ENCODE results near the gene GAL3ST3.
"Not testable (repeated sequence)": the region's sequence is repeated elsewhere in the genome, so short reads cannot be mapped to it uniquely, and the experiment has no call there.

Gene GAL3ST3

GRCh38 chr11:66013762-66014100 is 35.2 kb downstream of the GAL3ST3 start:
- no peak for TF ChIP-seq CTCF (IDR thresholded peaks at IDR 0.05; ENCODE audit: low read depth, low read length, missing control alignments)
- no peak overlapping the region for H3K4me3 ChIP-seq (ENCODE audit: low read depth, low read length)
- no peak for DNase-seq (ENCODE audit: low read depth)

- no peak for DNase-seq (ENCODE audit: low read depth)
- no peak for TF ChIP-seq CTCF (IDR thresholded peaks at IDR 0.05; ENCODE audit: low read depth, low read length, missing control alignments)
- no peak overlapping the region for H3K4me3 ChIP-seq (ENCODE audit: low read depth, low read length)
These were observed 35.8 kb downstream of the GAL3ST3 start for GRCh38 chr11:66012946-66013761.

GRCh38 chr11:66012371-66012945 is 36.5 kb downstream of the GAL3ST3 start:
- H3K4me3 ChIP-seq (ENCODE audit: low read depth, low read length): no peak overlapping the region
- DNase-seq (ENCODE audit: low read depth): no peak
- no peak for TF ChIP-seq CTCF (IDR thresholded peaks at IDR 0.05; ENCODE audit: low read depth, low read length, missing control alignments)

- TF ChIP-seq CTCF (IDR thresholded peaks at IDR 0.05; ENCODE audit: low read depth, low read length, missing control alignments): no peak
- no peak for DNase-seq (ENCODE audit: low read depth)
- no peak within 1 kb of the TSS for H3K4me3 ChIP-seq (ENCODE audit: low read depth, low read length)
These were observed 37.1 kb downstream of the GAL3ST3 start, which contains the start of gene CST6 for GRCh38 chr11:66011785-66012303. Gene CST6, plus strand, starts transcription at chr11:66012008. Its CDS starts 37 bp downstream, at chr11:66012045.

DNA sequence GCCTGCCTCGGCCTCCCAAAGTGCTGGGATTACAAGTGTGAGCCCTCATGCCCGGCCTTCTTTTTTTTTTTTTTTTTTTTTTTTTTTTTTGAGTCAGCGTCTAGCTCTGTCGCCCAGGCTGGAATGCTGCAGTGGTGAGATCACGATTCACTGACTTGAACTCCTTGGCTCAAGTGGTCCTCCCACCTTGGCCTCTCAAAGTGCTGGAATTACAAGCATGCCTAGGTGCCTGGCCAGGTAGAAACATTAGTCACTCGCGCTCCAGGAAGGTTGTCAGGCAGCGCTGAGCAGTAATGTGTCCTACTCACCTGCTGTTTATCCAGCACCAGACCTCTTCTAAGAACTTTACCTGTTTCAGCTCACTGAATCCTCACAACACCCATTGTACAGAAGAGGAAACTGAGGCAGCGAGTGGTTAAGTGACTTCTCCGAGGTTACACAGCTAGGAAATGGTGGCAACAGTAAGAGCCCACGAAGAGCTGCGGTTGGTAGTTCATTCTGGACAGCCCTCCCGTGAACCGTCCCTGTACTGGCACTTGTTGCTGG is 37.6 kb downstream of the GAL3ST3 start:
- no peak overlapping the region for H3K4me3 ChIP-seq (ENCODE audit: low read depth, low read length)
- TF ChIP-seq CTCF (IDR thresholded peaks at IDR 0.05; ENCODE audit: low read depth, low read length, missing control alignments): no peak
- DNase-seq (ENCODE audit: low read depth): no peak

- H3K4me3 ChIP-seq (ENCODE audit: low read depth, low read length); DNase-seq (ENCODE audit: low read depth): not testable (repeated sequence)
These were observed 38.9 kb downstream of the GAL3ST3 start for GRCh38 chr11:66010036-66010435.

GRCh38 chr11:66008468-66009101 is 40.4 kb downstream of the GAL3ST3 start:
- TF ChIP-seq CTCF (IDR thresholded peaks at IDR 0.05; ENCODE audit: low read depth, low read length, missing control alignments): no peak
- no peak for DNase-seq (ENCODE audit: low read depth)
- no peak overlapping the region for H3K4me3 ChIP-seq (ENCODE audit: low read depth, low read length)

Measured in GM12864 (cell line).